ENCODE data around the gene DLEU7.

DLEU7 gene

GRCh38 chr13:50797091-50797490 lies 46.4 kb downstream of the DLEU7 start:
- DNase-seq (ENCODE audit: extremely low read depth in 1 of 2, low read depth in 1 of 2), result no peak

GRCh38 chr13:50796463-50796862 lies 47.0 kb downstream of the DLEU7 start:
- DNase-seq (ENCODE audit: extremely low read depth in 1 of 2, low read depth in 1 of 2), result no peak

- no peak for DNase-seq (ENCODE audit: extremely low read depth in 1 of 2, low read depth in 1 of 2)
Measured at GRCh38 chr13:50794226-50794625, 49.3 kb downstream of the DLEU7 start.

- no peak for DNase-seq (ENCODE audit: extremely low read depth in 1 of 2, low read depth in 1 of 2)
Measured at GRCh38 chr13:50793026-50793425, 50.5 kb downstream of the DLEU7 start.

- no peak for DNase-seq (ENCODE audit: extremely low read depth in 1 of 2, low read depth in 1 of 2)
Measured at GRCh38 chr13:50788551-50789210, 54.8 kb downstream of the DLEU7 start.

GRCh38 chr13:50787316-50788195 lies 55.9 kb downstream of the DLEU7 start:
- DNase-seq (ENCODE audit: extremely low read depth in 1 of 2, low read depth in 1 of 2), result no peak

- no peak for DNase-seq (ENCODE audit: extremely low read depth in 1 of 2, low read depth in 1 of 2)
Measured at GRCh38 chr13:50783717-50784290, 59.7 kb downstream of the DLEU7 start.

- DNase-seq (ENCODE audit: extremely low read depth in 1 of 2, low read depth in 1 of 2), result no peak
Measured at GRCh38 chr13:50783066-50783465, 60.4 kb downstream of the DLEU7 start.

- no peak for DNase-seq (ENCODE audit: extremely low read depth in 1 of 2, low read depth in 1 of 2)
Measured at GRCh38 chr13:50780201-50781015, 63.1 kb downstream of the DLEU7 start.

GRCh38 chr13:50779443-50780200 lies 63.9 kb downstream of the DLEU7 start:
- DNase-seq (ENCODE audit: extremely low read depth in 1 of 2, low read depth in 1 of 2), result no peak
